Mesenchymal stem cell (in vitro differentiated cells and primary cell): ENCODE results near the gene GPR52. TPM values are rescaled to one million over a fixed set of nuclear protein-coding genes. Genes with fewer than 3 reads are reported as not detected.

Experiments used
- DNase-seq: peaks from one replicate; pipeline ENCODE4 v3.0.0-alpha.2; 2013
- H2AFZ ChIP-seq: one replicate; pipeline ENCODE4 v1.6.1; 2013; ENCODE audit warnings: low read depth, mild to moderate bottlenecking, control low read depth, inconsistent platforms, low read length, moderate library complexity
- H2AK5ac ChIP-seq: 2 replicates; pipeline ENCODE4 v1.6.1; 2013; ENCODE audit warnings: low read length, moderate library complexity, mild to moderate bottlenecking, inconsistent platforms; ENCODE audit not compliant: severe bottlenecking
- H2BK120ac ChIP-seq: one replicate; pipeline ENCODE4 v1.6.1; 2013; ENCODE audit warnings: low read depth, mild to moderate bottlenecking, inconsistent platforms, low read length, moderate library complexity
- H2BK12ac ChIP-seq, 2 experiments: one replicate each; pipeline ENCODE4 v1.6.1; 2013; ENCODE audit warnings: inconsistent platforms in 2 of 2, low read length in 2 of 2, mild to moderate bottlenecking in 2 of 2, moderate library complexity in 2 of 2, control low read depth in 1 of 2
- H2BK15ac ChIP-seq: one replicate; pipeline ENCODE4 v1.6.1; 2013; ENCODE audit warnings: mild to moderate bottlenecking, low read depth, inconsistent platforms; ENCODE audit not compliant: poor library complexity, severe bottlenecking
- H2BK5ac ChIP-seq: 2 replicates; pipeline ENCODE4 v1.6.1; 2013; ENCODE audit warnings: low read depth, mild to moderate bottlenecking, low read length, control low read depth, inconsistent platforms; ENCODE audit not compliant: poor library complexity, severe bottlenecking
- H3K14ac ChIP-seq, 2 experiments: one replicate each; pipeline ENCODE4 v1.6.1; 2013; ENCODE audit warnings: inconsistent platforms in 2 of 2, low read length in 2 of 2, control low read depth in 1 of 2, mild to moderate bottlenecking in 1 of 2, moderate library complexity in 1 of 2
- H3K18ac ChIP-seq, 2 experiments: one replicate each; pipeline ENCODE4 v1.6.1; 2013; ENCODE audit warnings: inconsistent platforms in 2 of 2, low read length in 2 of 2, control low read depth in 1 of 2, low read depth in 1 of 2, mild to moderate bottlenecking in 1 of 2
- H3K23ac ChIP-seq, 2 experiments: one replicate each; pipeline ENCODE4 v1.6.1; 2013; ENCODE audit warnings: inconsistent platforms in 2 of 2, low read length in 2 of 2, mild to moderate bottlenecking in 2 of 2, moderate library complexity in 2 of 2, control low read depth in 1 of 2
- H3K27ac ChIP-seq: 2 replicates; pipeline ENCODE4 v1.5.1; 2013; ENCODE audit warnings: mild to moderate bottlenecking, moderate library complexity, low read length, control low read depth, inconsistent platforms; ENCODE audit not compliant: poor library complexity, severe bottlenecking
- H3K27me3 ChIP-seq, 2 experiments: 2 replicates each; pipeline versions ENCODE4 v1.6.1 to v1.7.0; 2013; ENCODE audit warnings: low read length in 2 of 2, mild to moderate bottlenecking in 2 of 2, moderate library complexity in 2 of 2, control low read depth in 1 of 2, inconsistent platforms in 1 of 2; ENCODE audit not compliant: control insufficient read depth in 1 of 2, insufficient read depth in 1 of 2
- H3K36me3 ChIP-seq, 2 experiments: 2 replicates each; pipeline versions ENCODE4 v1.6.1 to v1.7.0; 2013; ENCODE audit warnings: low read length in 2 of 2, control low read depth in 1 of 2, inconsistent platforms in 1 of 2, low read depth in 1 of 2, mild to moderate bottlenecking in 1 of 2; ENCODE audit not compliant: insufficient read depth in 2 of 2, control insufficient read depth in 1 of 2
- H3K4ac ChIP-seq, 2 experiments: one replicate each; pipeline ENCODE4 v1.6.1; 2013; ENCODE audit warnings: inconsistent platforms in 2 of 2, low read length in 2 of 2, mild to moderate bottlenecking in 2 of 2, moderate library complexity in 2 of 2, control low read depth in 1 of 2, low read depth in 1 of 2
- H3K4me1 ChIP-seq: 2 replicates; pipeline ENCODE4 v1.6.1; 2013; ENCODE audit warnings: low read depth, low read length, control low read depth; ENCODE audit not compliant: control insufficient read depth, insufficient read depth
- H3K4me2 ChIP-seq: 2 replicates; pipeline ENCODE4 v1.6.1; 2013; ENCODE audit warnings: low read length, mild to moderate bottlenecking, inconsistent platforms; ENCODE audit not compliant: poor library complexity, severe bottlenecking
- H3K4me3 ChIP-seq, 2 experiments: 2 replicates each; pipeline versions ENCODE4 v1.5.1 to v1.7.0; 2013; ENCODE audit warnings: low read length in 2 of 2, mild to moderate bottlenecking in 2 of 2, control low read depth in 1 of 2, low read depth in 1 of 2; ENCODE audit not compliant: insufficient read depth in 1 of 2
- H3K79me1 ChIP-seq: replicated peaks from 2 replicates; pipeline ENCODE4 v1.6.1; 2013; ENCODE audit warnings: mild to moderate bottlenecking, control low read depth, low read length, inconsistent platforms; ENCODE audit not compliant: poor library complexity, severe bottlenecking
- H3K9ac ChIP-seq: 2 replicates; pipeline ENCODE4 v1.7.0; 2013; ENCODE audit warnings: mild to moderate bottlenecking, low read length, moderate library complexity
- H3K9me3 ChIP-seq: 2 replicates; pipeline ENCODE4 v1.7.0; 2013; ENCODE audit warnings: mild to moderate bottlenecking, low read length; ENCODE audit not compliant: control insufficient read depth
- H4K8ac ChIP-seq: one replicate; pipeline ENCODE4 v1.6.1; 2013; ENCODE audit warnings: inconsistent platforms, mild to moderate bottlenecking, low read length, moderate library complexity
- H4K91ac ChIP-seq: one replicate; pipeline ENCODE4 v1.6.1; 2013; ENCODE audit warnings: mild to moderate bottlenecking, low read length, inconsistent platforms
- WGBS: methylation state at CpG from one replicate; pipeline ENCODE4 v1.1.7; 2013; ENCODE audit warnings: mixed read lengths; 5-methylcytosine and 5-hydroxymethylcytosine counted together
- polyA plus RNA-seq, 2 experiments: library from polyadenylated mRNA; stranded (reverse); fragments of 200-250 nt; gene quantifications; one replicate each; pipeline ENCODE4 v1.2.3, GENCODE V29; 2013

GPR52 gene, protein sequence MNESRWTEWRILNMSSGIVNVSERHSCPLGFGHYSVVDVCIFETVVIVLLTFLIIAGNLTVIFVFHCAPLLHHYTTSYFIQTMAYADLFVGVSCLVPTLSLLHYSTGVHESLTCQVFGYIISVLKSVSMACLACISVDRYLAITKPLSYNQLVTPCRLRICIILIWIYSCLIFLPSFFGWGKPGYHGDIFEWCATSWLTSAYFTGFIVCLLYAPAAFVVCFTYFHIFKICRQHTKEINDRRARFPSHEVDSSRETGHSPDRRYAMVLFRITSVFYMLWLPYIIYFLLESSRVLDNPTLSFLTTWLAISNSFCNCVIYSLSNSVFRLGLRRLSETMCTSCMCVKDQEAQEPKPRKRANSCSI
- polyA plus RNA-seq (2013, experiment 1 of 2), result not detected
- polyA plus RNA-seq (2013, experiment 2 of 2), result not detected

GRCh38 chr1:174447866-174448530 is at the start of gene GPR52:
Gene GPR52, plus strand, starts transcription at chr1:174447964. Its CDS starts 148 bp downstream, at chr1:174448112.
- Histone ChIP-seq H2BK5ac (no peak within 1 kb of the TSS), H2AK5ac (no peak within 1 kb of the TSS), H3K36me3 (no peaks in the 10 kb centered on the region)

GRCh38 chr1:174398246-174398645 is 49.5 kb upstream of the GPR52 start:
- no peak overlapping the region for H3K4me2 ChIP-seq
- peaks cover 2% of the 10 kb centered on the region for H3K4me1 ChIP-seq
- no peak overlapping the region for H2BK15ac ChIP-seq
- H3K9ac ChIP-seq, result no peak overlapping the region
- H3K9me3 ChIP-seq, result peaks cover 9% of the 10 kb centered on the region
- 19% methylated on average over 3 of the region's 4 CpGs for WGBS
- H2BK12ac ChIP-seq, result no peak overlapping the region
- H2BK120ac ChIP-seq, result no peak overlapping the region
- H3K27me3 ChIP-seq, result no peaks in the 10 kb centered on the region
- H2AFZ ChIP-seq, result no peak overlapping the region
- H3K14ac ChIP-seq, result no peak overlapping the region
- H3K18ac ChIP-seq, result peak overlapping the region in 1 of 2 experiments; percentile 8
- no peaks in the 10 kb centered on the region for H3K79me1 ChIP-seq
- no peak overlapping the region for H2BK5ac ChIP-seq
- no peak overlapping the region for H4K91ac ChIP-seq
- peaks cover 2 to 10% of the 10 kb centered on the region in 2 experiments for H3K36me3 ChIP-seq
- no peak overlapping the region for H4K8ac ChIP-seq
- H2AK5ac ChIP-seq, result no peak overlapping the region
- peak; percentile 95 for DNase-seq
- no peak overlapping the region for H3K23ac ChIP-seq
- H3K4me3 ChIP-seq, result no peak overlapping the region
- H3K27ac ChIP-seq, result no peak overlapping the region
- no peak overlapping the region for H3K4ac ChIP-seq

More at GRCh38 chr1:174447866-174448530, at the start of gene GPR52:
- Histone ChIP-seq H3K27me3 (no peaks in the 10 kb centered on the region), H3K4me2 (no peak within 1 kb of the TSS), H3K4me1 (no peaks in the 10 kb centered on the region), H3K79me1 (no peaks in the 10 kb centered on the region), H3K4me3 (no peak within 1 kb of the TSS), H4K91ac (no peak within 1 kb of the TSS), H3K4ac (no peak within 1 kb of the TSS), H2AFZ (no peak within 1 kb of the TSS), H3K9ac (no peak within 1 kb of the TSS), H2BK120ac (no peak within 1 kb of the TSS), H3K14ac (no peak within 1 kb of the TSS), H3K9me3 (no peaks in the 10 kb centered on the region), H4K8ac (no peak within 1 kb of the TSS), H3K23ac (no peak within 1 kb of the TSS), H3K27ac (no peak within 1 kb of the TSS), H2BK12ac (no peak within 1 kb of the TSS), H2BK15ac (no peak within 1 kb of the TSS), H3K18ac (no peak within 1 kb of the TSS)
- no peak for DNase-seq
- WGBS, result 84% methylated on average over 10 of the region's 11 CpGs

GRCh38 chr1:174399211-174399610 is 48.6 kb upstream of the GPR52 start:
- no peak overlapping the region for H3K27ac ChIP-seq
- no peak overlapping the region for H2BK120ac ChIP-seq
- no peak overlapping the region for H3K18ac ChIP-seq
- H2AK5ac ChIP-seq, result no peak overlapping the region
- no peak overlapping the region for H4K8ac ChIP-seq
- no peak overlapping the region for H2BK12ac ChIP-seq
- H3K4me2 ChIP-seq, result no peak overlapping the region
- no peaks in the 10 kb centered on the region for H3K27me3 ChIP-seq
- peaks cover 2% of the 10 kb centered on the region for H3K4me1 ChIP-seq
- H3K23ac ChIP-seq, result no peak overlapping the region
- DNase-seq, result peak; percentile 9
- no peak overlapping the region for H3K4ac ChIP-seq
- no peaks in the 10 kb centered on the region for H3K9me3 ChIP-seq
- H2AFZ ChIP-seq, result no peak overlapping the region
- H3K4me3 ChIP-seq, result no peak overlapping the region
- no peak overlapping the region for H2BK5ac ChIP-seq
- 67% methylated on average over 1 of the region's 1 CpG for WGBS
- no peak overlapping the region for H4K91ac ChIP-seq
- H2BK15ac ChIP-seq, result no peak overlapping the region
- peaks cover 0 to 5% of the 10 kb centered on the region in 2 experiments for H3K36me3 ChIP-seq
- H3K79me1 ChIP-seq, result no peaks in the 10 kb centered on the region
- no peak overlapping the region for H3K9ac ChIP-seq
- H3K14ac ChIP-seq, result no peak overlapping the region

DNA sequence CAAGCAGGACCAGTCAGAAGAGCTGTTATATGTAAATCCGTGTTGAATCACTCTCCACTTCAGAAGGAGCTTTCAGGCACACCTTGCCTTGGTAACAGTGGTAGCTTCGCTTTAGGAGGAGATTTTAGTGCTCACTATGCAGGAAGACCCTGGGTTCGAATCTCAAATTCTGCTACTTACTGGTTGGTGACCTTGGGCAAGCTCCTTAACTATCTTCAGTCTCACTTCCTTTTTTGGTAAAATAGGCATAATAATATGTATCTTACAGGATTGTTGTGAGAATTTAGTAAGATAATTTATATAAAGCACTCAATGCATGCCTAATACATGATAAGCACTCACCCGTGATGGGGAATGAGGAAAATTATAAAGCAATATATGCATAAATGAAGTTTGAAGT is 46.7 kb upstream of the GPR52 start:
- H3K9me3 ChIP-seq, result no peaks in the 10 kb centered on the region
- 97% methylated on average over 4 of the region's 4 CpGs for WGBS
- no peak overlapping the region for H3K4me2 ChIP-seq
- no peak overlapping the region for H3K4ac ChIP-seq
- peaks cover 2% of the 10 kb centered on the region for H3K4me1 ChIP-seq
- H2AFZ ChIP-seq, result no peak overlapping the region
- no peak overlapping the region for H2BK120ac ChIP-seq
- H3K18ac ChIP-seq, result no peak overlapping the region
- H4K8ac ChIP-seq, result no peak overlapping the region
- H3K14ac ChIP-seq, result no peak overlapping the region
- no peak overlapping the region for H2AK5ac ChIP-seq
- H2BK12ac ChIP-seq, result no peak overlapping the region
- H3K36me3 ChIP-seq, result peaks cover 0 to 5% of the 10 kb centered on the region in 2 experiments
- no peaks in the 10 kb centered on the region for H3K27me3 ChIP-seq
- no peak overlapping the region for H2BK5ac ChIP-seq
- no peak overlapping the region for H3K27ac ChIP-seq
- H3K9ac ChIP-seq, result no peak overlapping the region
- no peaks in the 10 kb centered on the region for H3K79me1 ChIP-seq
- H2BK15ac ChIP-seq, result no peak overlapping the region
- DNase-seq, result no peak
- no peak overlapping the region for H3K23ac ChIP-seq
- H3K4me3 ChIP-seq, result no peak overlapping the region
- no peak overlapping the region for H4K91ac ChIP-seq
